GM18502 (cell line): Measurements from ENCODE around the gene TPRX2.
"Not testable (repeated sequence)": the region's sequence is repeated elsewhere in the genome, so short reads cannot be mapped to it uniquely, and the experiment has no call there.

Experiments used
- ATAC-seq: cut with Tn5 transposase; IDR thresholded peaks from one replicate; pipeline ENCODE4 v1.9.1; 2021; ENCODE audit warnings: mild to moderate bottlenecking; ENCODE audit not compliant: unreplicated experiment, poor library complexity

The TPRX2 gene

GRCh38 chr19:47860602-47861297 lies 1.7 kb downstream of the TPRX2 start:
- ATAC-seq, result no peak

GRCh38 chr19:47861630-47862029 lies 2.6 kb downstream of the TPRX2 start:
- no peak for ATAC-seq

GRCh38 chr19:47863514-47863936 lies 4.5 kb downstream of the TPRX2 start:
- ATAC-seq, result no peak

- ATAC-seq, result no peak
These were observed 6.1 kb downstream of the TPRX2 start for GRCh38 chr19:47865166-47865565.

- no peak for ATAC-seq
These were observed 19.9 kb downstream of the TPRX2 start for GRCh38 chr19:47878906-47879305.

GRCh38 chr19:47879385-47879784 lies 20.4 kb downstream of the TPRX2 start:
- ATAC-seq, result not testable (repeated sequence)

GRCh38 chr19:47881757-47882156 lies 22.7 kb downstream of the TPRX2 start:
- no peak for ATAC-seq

- ATAC-seq, result no peak
These were observed 23.9 kb downstream of the TPRX2 start for GRCh38 chr19:47882890-47883289.

GRCh38 chr19:47885067-47885463 lies 26.0 kb downstream of the TPRX2 start:
- no peak for ATAC-seq

- ATAC-seq, result no peak
These were observed 27.1 kb downstream of the TPRX2 start, which contains the start of gene SULT2A1 for GRCh38 chr19:47886010-47886559. Gene SULT2A1, minus strand, starts transcription at chr19:47886315. Its CDS starts 58 bp downstream, at chr19:47886257.

GRCh38 chr19:47890865-47891621 lies 32.0 kb downstream of the TPRX2 start:
- no peak for ATAC-seq

GRCh38 chr19:47891622-47891922 lies 32.5 kb downstream of the TPRX2 start:
- no peak for ATAC-seq

- ATAC-seq, result no peak
These were observed 33.1 kb downstream of the TPRX2 start for GRCh38 chr19:47891923-47892666.

- ATAC-seq, result no peak
These were observed 36.2 kb downstream of the TPRX2 start for GRCh38 chr19:47895165-47895782.

GRCh38 chr19:47896019-47896418 lies 37.0 kb downstream of the TPRX2 start:
- ATAC-seq, result no peak

GRCh38 chr19:47896773-47897172 lies 37.7 kb downstream of the TPRX2 start:
- no peak for ATAC-seq

GRCh38 chr19:47897861-47898260 lies 38.8 kb downstream of the TPRX2 start:
- ATAC-seq, result no peak

GRCh38 chr19:47899335-47899734 lies 40.3 kb downstream of the TPRX2 start:
- no peak for ATAC-seq

GRCh38 chr19:47901370-47901769 lies 42.3 kb downstream of the TPRX2 start:
- ATAC-seq, result no peak

GRCh38 chr19:47909350-47909749 lies 50.3 kb downstream of the TPRX2 start:
- ATAC-seq, result not testable (repeated sequence)
